ENCODE results near the gene ZNF862. TPM values are rescaled to one million over a fixed set of nuclear protein-coding genes. Genes with fewer than 3 reads are reported as not detected.

The ZNF862 gene
- total and polyA plus RNA-seq, 2 donors from 2014 or later: 5.7 to 29.1 TPM

- no peak for TF ChIP-seq CTCF (IDR thresholded peaks at IDR 0.05; ENCODE audit: borderline replicate concordance, extremely low read depth, insufficient read depth)
- Histone ChIP-seq H3K9me3 (ENCODE audit: control insufficient read depth in 2 of 3, insufficient read depth in 1 of 3, low read length in 3 of 3) (no peaks in the 10 kb centered on the region), H3K36me3 (ENCODE audit: control insufficient read depth in 2 of 3, insufficient read depth in 3 of 3, low read length in 3 of 3) (no peaks in the 10 kb centered on the region), H3K9ac (ENCODE audit: low read length in 3 of 3) (no peak overlapping the region), H3K27ac (ENCODE audit: low read depth in 2 of 2, low read length in 2 of 2) (no peak overlapping the region), H3K4me1 (ENCODE audit: control insufficient read depth in 2 of 3, insufficient read depth in 2 of 3, low read depth in 1 of 3, low read length in 3 of 3) (peaks cover 0 to 9% (median 2%) of the 10 kb centered on the region in 3 donors), H3K4me3 (ENCODE audit: low read length in 3 of 3) (no peak overlapping the region), H3K27me3 (ENCODE audit: control insufficient read depth, insufficient read depth, low read length) (no peaks in the 10 kb centered on the region)
- intact Hi-C loops (cut with DNase I): no loop called here
- FAIRE-seq: peak; percentile 95
- no peak for DNase-seq
Observed at GRCh38 chr7:149839933-149840332, 1.8 kb downstream of the ZNF862 start.

- H3K9ac ChIP-seq (ENCODE audit: low read length in 3 of 3): no peak overlapping the region
- peak in 1 of 5 donors; percentile 49 for DNase-seq
- no peak for FAIRE-seq
- H3K4me1 ChIP-seq (ENCODE audit: control insufficient read depth in 2 of 3, insufficient read depth in 2 of 3, low read depth in 1 of 3, low read length in 3 of 3): peaks cover 0 to 6% (median 2%) of the 10 kb centered on the region in 3 donors
- no peaks in the 10 kb centered on the region for H3K9me3 ChIP-seq (ENCODE audit: control insufficient read depth in 2 of 3, insufficient read depth in 1 of 3, low read length in 3 of 3)
- H3K27me3 ChIP-seq (ENCODE audit: control insufficient read depth, insufficient read depth, low read length): no peaks in the 10 kb centered on the region
- intact Hi-C loops (cut with DNase I): no loop called here
- peaks cover 0 to 6% (median 4%) of the 10 kb centered on the region in 3 donors for H3K36me3 ChIP-seq (ENCODE audit: control insufficient read depth in 2 of 3, insufficient read depth in 3 of 3, low read length in 3 of 3)
- TF ChIP-seq CTCF (IDR thresholded peaks at IDR 0.05; ENCODE audit: borderline replicate concordance, extremely low read depth, insufficient read depth): no peak
- H3K27ac ChIP-seq (ENCODE audit: low read depth in 2 of 2, low read length in 2 of 2): no peak overlapping the region
- H3K4me3 ChIP-seq (ENCODE audit: low read length in 3 of 3): no peak overlapping the region
Observed at GRCh38 chr7:149843566-149843965, 5.4 kb downstream of the ZNF862 start.

- intact Hi-C loops (cut with DNase I): no loop called here
- no peak for FAIRE-seq
- Histone ChIP-seq H3K4me1 (ENCODE audit: control insufficient read depth in 2 of 3, insufficient read depth in 2 of 3, low read depth in 1 of 3, low read length in 3 of 3) (peaks cover 0 to 2% (median 2%) of the 10 kb centered on the region in 3 donors), H3K9ac (ENCODE audit: low read length in 3 of 3) (no peak overlapping the region), H3K36me3 (ENCODE audit: control insufficient read depth in 2 of 3, insufficient read depth in 3 of 3, low read length in 3 of 3) (peaks cover 0 to 6% (median 4%) of the 10 kb centered on the region in 3 donors), H3K27me3 (ENCODE audit: control insufficient read depth, insufficient read depth, low read length) (no peaks in the 10 kb centered on the region), H3K27ac (ENCODE audit: low read depth in 2 of 2, low read length in 2 of 2) (no peak overlapping the region), H3K4me3 (ENCODE audit: low read length in 3 of 3) (no peak overlapping the region), H3K9me3 (ENCODE audit: control insufficient read depth in 2 of 3, insufficient read depth in 1 of 3, low read length in 3 of 3) (no peaks in the 10 kb centered on the region)
- no peak for TF ChIP-seq CTCF (IDR thresholded peaks at IDR 0.05; ENCODE audit: borderline replicate concordance, extremely low read depth, insufficient read depth)
- no peak for DNase-seq
Observed at GRCh38 chr7:149844445-149844844, 6.3 kb downstream of the ZNF862 start.

Measured in kidney (tissue), 14 donors.